GM12801 (cell line): ENCODE results near the gene ARHGEF18.

Experiments used
- TF ChIP-seq, protein P1 (sequence below): IDR thresholded peaks from one replicate; pipeline ENCODE4 v1.5.1; 2011; ENCODE audit warnings: control low read depth; ENCODE audit not compliant: insufficient read length; ENCODE audit errors: extremely low read depth

Gene ARHGEF18

DNA sequence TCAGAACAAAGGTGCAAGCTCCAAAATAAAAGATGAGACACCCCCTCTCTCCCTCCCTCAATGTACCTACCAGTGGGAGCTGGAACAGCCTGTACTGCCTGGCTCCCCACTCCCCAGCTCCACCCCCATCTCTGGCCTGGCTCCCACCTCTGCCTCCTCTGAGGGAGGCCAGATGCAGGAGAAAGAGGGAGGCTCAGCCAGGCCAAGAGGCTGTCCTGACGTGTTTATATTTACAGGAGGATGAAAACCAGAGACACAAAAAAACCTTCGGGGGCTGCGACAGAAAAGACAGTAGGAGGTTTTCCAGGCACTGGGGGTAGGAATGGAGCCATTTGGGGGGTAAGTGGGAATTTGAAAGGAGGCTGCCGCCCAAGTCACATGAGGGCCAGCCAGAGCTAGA is 19.7 kb downstream of the ARHGEF18 start:
- TF ChIP-seq, protein P1, sequence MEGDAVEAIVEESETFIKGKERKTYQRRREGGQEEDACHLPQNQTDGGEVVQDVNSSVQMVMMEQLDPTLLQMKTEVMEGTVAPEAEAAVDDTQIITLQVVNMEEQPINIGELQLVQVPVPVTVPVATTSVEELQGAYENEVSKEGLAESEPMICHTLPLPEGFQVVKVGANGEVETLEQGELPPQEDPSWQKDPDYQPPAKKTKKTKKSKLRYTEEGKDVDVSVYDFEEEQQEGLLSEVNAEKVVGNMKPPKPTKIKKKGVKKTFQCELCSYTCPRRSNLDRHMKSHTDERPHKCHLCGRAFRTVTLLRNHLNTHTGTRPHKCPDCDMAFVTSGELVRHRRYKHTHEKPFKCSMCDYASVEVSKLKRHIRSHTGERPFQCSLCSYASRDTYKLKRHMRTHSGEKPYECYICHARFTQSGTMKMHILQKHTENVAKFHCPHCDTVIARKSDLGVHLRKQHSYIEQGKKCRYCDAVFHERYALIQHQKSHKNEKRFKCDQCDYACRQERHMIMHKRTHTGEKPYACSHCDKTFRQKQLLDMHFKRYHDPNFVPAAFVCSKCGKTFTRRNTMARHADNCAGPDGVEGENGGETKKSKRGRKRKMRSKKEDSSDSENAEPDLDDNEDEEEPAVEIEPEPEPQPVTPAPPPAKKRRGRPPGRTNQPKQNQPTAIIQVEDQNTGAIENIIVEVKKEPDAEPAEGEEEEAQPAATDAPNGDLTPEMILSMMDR, result no peak

DNA sequence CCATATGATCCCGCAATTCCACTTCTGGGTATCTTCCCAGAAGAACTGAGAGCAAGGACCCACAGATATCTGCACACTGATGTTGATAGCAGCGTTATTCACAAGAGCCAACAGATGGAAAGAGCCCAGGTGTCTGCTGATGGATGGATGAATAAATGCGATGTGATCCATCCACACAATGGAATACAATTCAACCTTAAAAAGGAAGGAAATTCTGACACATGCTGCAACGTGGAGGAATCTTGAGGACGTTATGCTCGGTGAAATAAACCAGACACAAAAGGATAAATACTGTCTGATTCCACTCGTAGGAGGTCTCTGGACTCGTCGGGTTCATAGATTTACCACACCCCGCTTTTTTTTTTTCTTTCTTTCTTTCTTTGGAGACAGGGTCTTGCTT is 21.8 kb downstream of the ARHGEF18 start:
- TF ChIP-seq, protein P1, result no peak

DNA sequence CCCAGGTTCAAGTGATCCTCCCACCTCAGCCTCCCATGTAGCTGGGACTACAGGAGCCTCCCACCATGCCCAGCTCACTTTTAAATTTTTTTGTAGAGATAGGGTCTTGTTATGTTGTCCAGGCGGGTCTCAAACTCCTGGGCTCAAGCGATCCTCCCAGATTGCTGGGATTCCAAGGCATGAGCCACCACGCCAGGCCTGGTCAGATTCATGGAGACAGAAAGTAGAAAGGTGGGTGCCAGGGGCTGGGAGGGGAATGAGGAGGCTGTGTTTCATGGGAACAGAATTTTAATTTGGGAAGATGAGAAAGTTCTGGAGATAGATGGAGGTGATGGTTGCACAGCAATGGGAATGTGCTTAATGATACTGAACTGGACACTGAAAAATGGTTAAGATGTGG is 22.3 kb downstream of the ARHGEF18 start:
- TF ChIP-seq, protein P1, result no peak

GRCh38 chr19:7372810-7373209 is 24.1 kb downstream of the ARHGEF18 start:
- TF ChIP-seq, protein P1, result no peak

DNA sequence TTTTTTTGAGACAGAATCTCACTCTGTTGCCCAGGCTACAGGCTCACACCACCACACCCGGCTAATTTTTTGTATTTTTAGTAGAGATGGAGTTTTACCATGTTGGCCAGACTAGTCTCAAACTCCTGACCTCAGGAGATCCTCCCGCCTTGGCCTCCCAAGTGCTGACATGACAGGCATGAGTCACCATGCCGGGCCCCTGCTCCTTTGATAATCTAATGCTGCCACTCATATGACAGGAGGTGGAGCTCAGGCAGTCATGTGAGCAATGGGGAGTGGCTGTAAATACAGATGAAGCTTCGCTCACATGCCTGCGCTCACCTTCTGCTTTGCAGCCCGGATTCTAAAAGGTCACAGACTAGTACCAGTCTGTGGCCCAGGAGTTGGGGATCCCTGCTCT is 25.1 kb downstream of the ARHGEF18 start:
- TF ChIP-seq, protein P1, result no peak

GRCh38 chr19:7376151-7376852 is 27.6 kb downstream of the ARHGEF18 start:
- TF ChIP-seq, protein P1, result no peak

DNA sequence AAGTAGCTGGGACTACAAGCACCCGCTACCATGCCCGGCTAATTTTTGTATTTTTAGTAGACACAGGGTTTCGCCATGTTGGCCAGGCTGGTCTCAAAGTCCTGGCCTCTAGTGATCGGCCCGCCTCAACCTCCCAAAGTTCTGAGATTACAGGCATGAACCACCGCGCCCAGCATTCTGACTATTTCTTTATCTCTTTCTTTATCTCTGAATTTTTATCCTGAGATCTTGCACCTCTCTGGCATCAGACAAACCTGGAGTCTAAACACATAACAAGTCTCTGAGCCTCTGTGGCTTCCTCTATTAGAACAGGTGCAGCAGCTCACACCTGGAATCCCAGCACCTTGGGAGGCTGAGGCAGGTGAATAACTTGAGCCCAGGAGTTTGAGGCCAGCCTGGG is 28.5 kb downstream of the ARHGEF18 start:
- TF ChIP-seq, protein P1, result no peak
